Activated CD8-positive, alpha-beta memory T cell treated with anti-CD3 and anti-CD28 coated beads for 36 hours (primary cell): ENCODE measurements around the gene NUDCD2. TPM values are rescaled to one million over a fixed set of nuclear protein-coding genes. Genes with fewer than 3 reads are reported as not detected.
"Not testable (repeated sequence)": the region's sequence is repeated elsewhere in the genome, so short reads cannot be mapped to it uniquely, and the experiment has no call there.

Experiments used
- CTCF ChIA-PET: fragments of 350-600 bp; sonication (Branson Sonifier 250); formaldehyde crosslinking; loops from one replicate; lab custom pipeline; 2021; ENCODE audit warnings: antibody characterized with exemption; lab: Charles Lee
- POLR2A ChIA-PET: fragments of 350-600 bp; sonication (Branson Sonifier 250); formaldehyde crosslinking; loops from one replicate; lab custom pipeline; 2021; ENCODE audit warnings: antibody characterized with exemption; lab: Charles Lee
- total RNA-seq, 2 experiments: library from RNA; stranded (reverse); gene quantifications; one replicate each; pipeline ENCODE4 v1.2.3, GENCODE V29; 2021

NUDCD2 gene
- total RNA-seq, 2 experiments from 2014 or later: 39.9 to 43.6 TPM

DNA sequence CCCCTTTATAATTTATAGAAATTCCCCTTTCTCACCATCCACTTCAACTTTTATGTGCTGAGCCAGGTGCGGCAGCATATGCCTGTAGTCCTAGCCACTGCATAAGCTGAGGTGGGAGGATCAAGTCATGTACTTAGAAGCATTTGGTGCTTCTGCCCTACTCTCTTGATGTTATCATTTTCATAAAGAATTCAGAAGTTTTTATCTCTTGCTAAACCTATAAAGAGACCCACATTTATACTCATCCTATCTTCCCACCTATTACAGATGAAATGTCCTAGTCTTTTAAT lies 19.0 kb upstream of the NUDCD2 start:
- POLR2A ChIA-PET: interaction anchor here (0.6 kb wide), 1 partner anchor 10 kb away, joined by 13 read pairs; no protein-coding TSS in a partner anchor
- CTCF ChIA-PET: no interaction called here

DNA sequence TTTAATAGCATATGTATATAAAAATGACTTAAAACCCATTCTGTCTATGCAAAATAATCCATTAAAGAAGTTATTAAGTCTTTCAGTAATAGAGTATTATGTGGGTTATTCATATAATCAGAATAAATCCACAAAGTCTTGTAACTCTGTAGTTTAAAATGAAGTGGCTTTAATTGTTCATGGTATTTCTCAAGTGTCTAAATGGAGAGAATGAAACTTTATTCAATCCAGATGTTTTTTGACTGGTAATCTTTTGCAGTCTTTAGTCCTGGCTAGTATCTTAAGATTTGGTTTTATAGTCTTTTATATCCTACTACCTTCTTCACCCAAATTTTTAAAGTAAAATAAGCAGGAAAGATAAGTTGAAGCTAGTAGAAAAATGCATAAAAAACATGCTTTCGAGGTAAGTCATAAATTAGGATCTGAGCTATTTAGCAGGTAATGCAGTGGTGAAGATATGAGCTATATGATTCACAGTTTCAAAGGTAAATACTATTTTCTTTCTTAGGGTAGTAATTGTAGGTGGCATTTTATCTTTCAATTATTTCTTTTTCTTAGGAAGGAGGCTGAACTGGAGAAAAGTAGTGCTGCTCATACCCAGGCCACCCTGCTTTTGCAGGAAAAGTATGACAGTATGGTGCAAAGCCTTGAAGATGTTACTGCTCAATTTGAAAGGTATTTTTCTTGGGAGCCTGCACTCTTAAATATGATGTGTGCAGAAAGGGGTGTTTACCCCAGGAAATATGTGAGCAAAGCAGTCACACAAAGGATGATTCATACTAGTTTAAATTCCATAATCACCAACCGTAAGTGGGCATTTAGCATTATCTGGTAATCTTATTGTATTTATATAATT lies 18.5 kb upstream of the NUDCD2 start:
- ChIA-PET CTCF (no interaction called here), POLR2A (interaction anchor here (0.6 kb wide), 2 partner anchors 10 to 1380 kb away, joined by 3 to 13 read pairs; no protein-coding TSS in a partner anchor)

DNA sequence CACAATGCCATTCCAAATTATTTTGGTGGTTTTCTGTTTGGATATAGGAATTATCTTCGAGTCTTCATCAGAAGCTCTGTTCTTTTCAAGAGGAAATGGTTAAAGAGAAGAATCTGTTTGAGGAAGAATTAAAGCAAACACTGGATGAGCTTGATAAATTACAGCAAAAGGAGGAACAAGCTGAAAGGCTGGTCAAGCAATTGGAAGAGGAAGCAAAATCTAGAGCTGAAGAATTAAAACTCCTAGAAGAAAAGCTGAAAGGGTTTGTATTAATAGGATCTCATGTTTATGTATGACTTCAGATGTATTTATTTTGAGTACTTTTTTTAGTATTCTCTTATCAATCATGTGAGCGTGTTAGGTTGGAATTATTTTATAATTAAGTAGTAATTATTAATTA lies 15.5 kb upstream of the NUDCD2 start:
- ChIA-PET CTCF (no interaction called here), POLR2A (interaction anchor here (0.5 kb wide), 1 partner anchor 127 kb away, joined by 8 read pairs; no protein-coding TSS in a partner anchor)

GRCh38 chr5:163473635-163474243 lies 13.8 kb upstream of the NUDCD2 start:
- CTCF ChIA-PET: no interaction called here
- POLR2A ChIA-PET: no interaction called here

- CTCF ChIA-PET: no interaction called here
- POLR2A ChIA-PET: no interaction called here
These were observed 7.8 kb upstream of the NUDCD2 start for GRCh38 chr5:163467682-163468081.

GRCh38 chr5:163463063-163463435 lies 3.1 kb upstream of the NUDCD2 start:
- ChIA-PET CTCF (no interaction called here), POLR2A (interaction anchor here (5.2 kb wide), 1 partner anchor 24 kb away, joined by 39 read pairs; the partner anchor contains the start of gene CCNG1)

DNA sequence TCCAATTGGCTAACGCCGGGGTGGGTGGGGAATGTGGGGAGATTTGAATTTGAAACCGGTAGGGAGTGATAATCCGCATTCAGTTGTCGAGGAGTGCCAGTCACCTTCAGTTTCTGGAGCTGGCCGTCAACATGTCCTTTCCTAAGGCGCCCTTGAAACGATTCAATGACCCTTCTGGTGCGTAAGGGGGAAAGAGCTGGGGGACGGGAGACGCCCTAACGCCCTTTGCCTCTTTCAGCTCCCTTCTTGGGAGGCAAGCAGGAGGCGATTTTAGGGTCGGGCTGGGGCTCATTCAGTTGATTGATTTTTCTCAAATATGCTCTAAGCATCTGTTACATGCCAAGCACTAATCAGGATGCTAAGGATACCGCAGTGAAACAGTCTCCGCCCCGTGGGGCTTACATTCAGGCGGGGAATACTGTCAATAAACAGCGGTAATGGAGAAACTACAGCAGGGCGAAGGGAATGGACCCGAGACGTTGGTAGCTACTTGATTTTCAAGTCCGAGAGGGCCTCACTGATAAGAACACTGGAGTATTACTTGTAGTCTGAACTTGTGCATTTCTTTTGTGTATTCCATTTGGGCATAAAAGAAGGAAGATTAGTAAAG lies 765 bp upstream of the NUDCD2 start, which contains the start of gene HMMR:
TSS of gene HMMR (plus strand) at position 71 of the 610 bp plus-strand sequence. CDS start at position 132, 61 bp downstream.
- POLR2A ChIA-PET: interaction anchor here (1.6 to 5.2 kb wide), 5 partner anchors 18 to 56 kb away, joined by 3 to 91 read pairs (median 18); partner anchors contain the start of genes CCNG1 and MAT2B

DNA sequence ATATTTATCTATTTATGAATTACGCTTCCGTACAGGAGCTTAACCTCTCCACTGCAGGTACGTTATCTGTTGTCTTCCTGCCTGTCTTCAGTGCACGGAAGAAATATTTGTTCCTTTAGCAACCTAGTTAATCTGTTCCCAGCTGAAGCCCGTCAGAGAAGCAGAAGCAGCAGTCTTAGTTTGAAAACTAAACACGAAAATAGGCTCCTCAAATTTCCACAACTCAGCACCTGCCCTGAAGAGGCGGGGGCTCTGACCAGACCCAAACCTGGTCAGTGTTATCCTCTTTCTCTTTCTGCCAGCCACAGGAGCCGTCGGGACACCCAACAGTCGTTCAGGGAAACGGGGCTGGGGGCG lies 462 bp downstream of the NUDCD2 start:
- POLR2A ChIA-PET: interaction anchor here (1.6 to 5.2 kb wide), 5 partner anchors 17 to 57 kb away, joined by 3 to 91 read pairs (median 18); partner anchors contain the start of genes CCNG1 and MAT2B
- CTCF ChIA-PET: interaction anchor here (1.2 to 3.9 kb wide), 2 partner anchors 46 to 49 kb away, joined by 4 to 18 read pairs; partner anchors contain the start of gene MAT2B

More for the DNA sequence above, 765 bp upstream of the NUDCD2 start, which contains the start of gene HMMR:
- CTCF ChIA-PET: interaction anchor here (1.3 to 3.9 kb wide), 3 partner anchors 44 to 106 kb away, joined by 4 to 18 read pairs (median 14); partner anchors contain the start of gene MAT2B

DNA sequence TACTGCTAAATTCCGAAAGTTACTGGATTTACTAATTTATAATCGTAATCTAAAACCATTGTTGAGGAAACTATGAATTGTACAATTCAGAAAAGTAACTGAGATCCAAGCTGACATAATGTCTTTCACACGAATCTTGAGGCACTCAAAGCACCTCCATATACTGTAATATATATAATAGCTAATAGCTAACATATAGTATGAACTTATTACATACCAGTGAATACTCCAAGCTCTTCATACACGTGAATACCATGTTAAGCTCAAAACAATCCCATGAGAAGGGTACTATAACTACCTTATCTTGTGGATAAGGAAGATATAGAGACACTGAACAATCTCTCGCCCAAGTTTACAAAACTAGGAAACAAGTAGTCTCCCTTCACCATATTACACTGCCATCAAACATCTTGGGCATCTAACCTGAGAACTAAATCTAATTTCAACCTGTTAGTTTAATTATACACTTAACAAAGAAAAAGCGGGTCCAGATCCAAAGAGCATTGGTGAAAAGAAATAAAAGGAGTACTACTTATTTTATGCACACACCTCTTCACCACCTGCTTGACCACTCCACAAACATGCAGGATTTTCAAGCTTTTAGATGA lies 1.0 kb downstream of the NUDCD2 start:
- CTCF ChIA-PET: interaction anchor here (1.2 to 3.9 kb wide), 2 partner anchors 46 to 50 kb away, joined by 4 to 18 read pairs; partner anchors contain the start of gene MAT2B
- POLR2A ChIA-PET: interaction anchor here (1.6 to 5.2 kb wide), 4 partner anchors 16 to 50 kb away, joined by 6 to 91 read pairs (median 28); partner anchors contain the start of genes CCNG1 and MAT2B

DNA sequence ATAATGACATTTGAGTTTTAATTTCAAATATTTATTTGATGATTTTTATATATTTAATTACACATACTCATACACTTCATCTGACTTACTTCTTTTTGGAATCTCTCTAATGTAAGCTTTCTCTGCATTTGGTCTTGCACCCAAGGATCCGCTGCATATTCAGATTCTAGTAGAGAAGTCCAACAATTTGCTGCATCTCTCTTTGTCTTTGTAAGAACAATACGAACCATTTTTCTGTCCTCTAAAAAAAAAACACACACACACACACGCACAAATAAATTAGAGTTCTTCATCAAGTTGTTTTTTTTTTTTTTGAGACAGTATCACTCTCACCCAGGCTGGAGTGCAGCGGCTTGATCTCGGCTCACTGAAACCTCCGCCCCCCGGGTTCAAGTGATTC lies 3.1 kb downstream of the NUDCD2 start:
- POLR2A ChIA-PET: no interaction called here

GRCh38 chr5:163456029-163456589 lies 3.8 kb downstream of the NUDCD2 start:
- ChIA-PET POLR2A (no interaction called here), CTCF (interaction anchor here (0.7 kb wide), 1 partner anchor 233 kb away, joined by 3 read pairs; no protein-coding TSS in a partner anchor)

More for the DNA sequence above, 3.1 kb downstream of the NUDCD2 start:
- CTCF ChIA-PET: interaction anchor here (0.7 kb wide), 1 partner anchor 232 kb away, joined by 3 read pairs; no protein-coding TSS in a partner anchor

GRCh38 chr5:163455406-163455805 lies 4.5 kb downstream of the NUDCD2 start:
- POLR2A ChIA-PET: not testable (repeated sequence)
- CTCF ChIA-PET: interaction anchor here (0.7 kb wide), 1 partner anchor 15 kb away, joined by 3 read pairs; no protein-coding TSS in a partner anchor

- ChIA-PET POLR2A (no interaction called here), CTCF (no interaction called here)
These were observed 6.2 kb downstream of the NUDCD2 start for GRCh38 chr5:163453705-163454104.

DNA sequence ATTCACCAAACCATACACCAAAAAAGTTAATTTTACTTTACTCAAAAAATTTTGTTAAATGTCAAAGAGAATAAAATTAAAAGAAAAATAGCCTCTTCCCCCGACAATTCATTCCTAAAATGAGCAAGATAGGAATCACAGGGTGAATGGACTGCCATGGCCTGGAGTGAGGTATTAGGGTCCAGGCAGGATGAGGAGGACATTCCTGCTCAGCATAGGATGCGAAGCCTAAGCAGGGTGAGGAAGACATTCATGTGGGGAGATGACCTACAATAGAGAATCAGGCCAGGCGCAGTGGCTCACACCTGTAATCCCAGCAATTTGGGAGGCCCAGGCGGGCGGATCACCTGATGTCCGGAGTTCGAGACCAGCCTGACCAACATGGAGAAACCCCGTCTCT lies 8.4 kb downstream of the NUDCD2 start:
- ChIA-PET POLR2A (no interaction called here), CTCF (interaction anchor here (1.0 kb wide), 1 partner anchor 43 kb away, joined by 3 read pairs; no protein-coding TSS in a partner anchor)

GRCh38 chr5:163448491-163448890 lies 11.4 kb downstream of the NUDCD2 start:
- ChIA-PET POLR2A (no interaction called here), CTCF (no interaction called here)

GRCh38 chr5:163447875-163448274 lies 12.0 kb downstream of the NUDCD2 start:
- ChIA-PET POLR2A (no interaction called here), CTCF (interaction anchor here (0.7 kb wide), 1 partner anchor 102 kb away, joined by 3 read pairs; no protein-coding TSS in a partner anchor)

DNA sequence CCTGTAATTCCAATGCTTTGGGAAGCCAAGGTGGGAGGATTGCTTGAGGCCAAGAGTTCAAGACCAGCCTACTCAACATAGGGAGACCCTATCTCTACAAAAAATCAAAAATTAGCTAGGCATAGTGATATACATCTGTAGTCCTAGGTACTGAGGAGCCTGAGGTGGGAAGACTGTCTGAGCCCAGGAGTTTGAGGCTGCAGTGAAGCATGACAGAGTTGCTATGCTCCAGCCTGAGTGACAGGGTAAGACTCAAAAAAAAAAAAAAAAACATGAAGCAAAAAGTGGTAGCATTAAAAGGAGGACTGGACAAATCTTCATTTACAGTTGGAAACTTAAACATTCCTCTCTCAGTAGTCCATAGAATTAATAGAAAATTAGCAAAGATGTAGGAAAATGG lies 12.7 kb downstream of the NUDCD2 start:
- CTCF ChIA-PET: interaction anchor here (0.7 kb wide), 1 partner anchor 101 kb away, joined by 3 read pairs; no protein-coding TSS in a partner anchor

GRCh38 chr5:163445345-163445744 lies 14.6 kb downstream of the NUDCD2 start:
- ChIA-PET CTCF (no interaction called here), POLR2A (no interaction called here)

More for the DNA sequence above, 12.7 kb downstream of the NUDCD2 start:
- POLR2A ChIA-PET: no interaction called here
